IPS-NIHi11 (cell line): ENCODE results near the gene KSR2.

ENCODE experiments used
- DNase-seq: peaks from one replicate; pipeline ENCODE4 v3.0.0; 2012; ENCODE audit warnings: mixed read lengths, low spot score

The KSR2 gene

DNA sequence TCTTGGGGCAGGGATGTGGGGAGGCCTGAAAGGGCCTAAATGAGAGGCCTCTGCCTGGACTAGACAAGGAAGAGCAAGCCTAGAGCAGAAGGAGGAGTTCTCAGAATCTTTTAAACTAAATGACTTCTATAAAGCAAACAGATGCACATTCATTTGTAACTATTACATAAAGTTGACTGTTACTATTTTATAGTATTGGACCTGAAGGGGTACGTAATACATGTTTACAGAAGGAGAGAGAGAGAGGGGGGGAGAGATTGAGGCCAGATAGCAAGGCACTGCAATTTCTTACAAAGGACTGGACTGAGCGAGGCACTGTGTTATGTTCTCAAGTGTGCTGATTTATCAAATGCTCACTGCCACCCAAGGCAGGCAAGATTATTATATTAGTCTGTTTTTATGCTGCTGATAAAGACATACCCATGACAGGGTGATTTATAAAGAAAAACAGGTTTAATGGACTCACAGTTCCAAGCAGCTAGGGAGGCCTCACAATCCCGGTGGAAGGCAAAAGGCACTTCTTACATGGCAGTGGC lies 391.6 kb downstream of the KSR2 start:
- no peak for DNase-seq

GRCh38 chr12:117576053-117576452 lies 392.7 kb downstream of the KSR2 start:
- no peak for DNase-seq

DNA sequence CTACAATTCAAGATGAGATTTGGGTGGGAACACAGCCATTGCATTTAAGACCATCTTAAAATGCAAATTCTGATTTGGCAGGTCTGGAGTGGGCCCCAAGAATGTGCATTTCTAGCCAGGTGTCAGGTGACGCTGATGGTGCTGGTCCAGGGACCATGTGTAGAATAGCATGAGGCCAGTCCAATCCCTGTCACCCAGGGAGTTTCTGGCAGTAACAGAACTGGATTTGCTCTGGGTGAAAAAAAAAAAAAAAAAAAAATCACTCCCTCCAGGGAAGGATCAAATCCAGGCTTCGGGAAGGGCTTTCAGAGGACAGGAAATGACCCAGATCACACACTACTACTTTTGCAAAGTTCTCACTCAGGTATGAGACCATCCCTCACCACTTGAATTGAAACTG lies 394.1 kb downstream of the KSR2 start:
- no peak for DNase-seq

DNA sequence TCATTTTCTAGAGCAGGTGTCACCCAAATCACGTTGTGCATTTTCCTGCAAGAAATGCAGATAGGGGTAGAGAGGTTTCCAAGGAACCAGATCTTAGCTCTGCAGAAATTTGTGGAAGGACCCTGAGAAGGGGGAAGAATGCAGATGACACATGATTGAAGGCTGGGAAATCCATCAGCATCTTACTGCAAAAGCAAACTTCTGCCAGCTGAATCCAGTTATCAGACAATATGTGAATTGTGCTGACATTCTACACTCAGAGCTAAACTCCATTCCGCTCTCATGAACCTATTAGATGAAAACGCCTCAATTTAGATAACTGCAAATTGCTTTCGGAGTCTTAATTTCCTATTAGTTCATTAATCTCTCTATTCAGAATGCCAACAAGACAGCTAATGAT lies 396.0 kb downstream of the KSR2 start:
- DNase-seq: no peak

DNA sequence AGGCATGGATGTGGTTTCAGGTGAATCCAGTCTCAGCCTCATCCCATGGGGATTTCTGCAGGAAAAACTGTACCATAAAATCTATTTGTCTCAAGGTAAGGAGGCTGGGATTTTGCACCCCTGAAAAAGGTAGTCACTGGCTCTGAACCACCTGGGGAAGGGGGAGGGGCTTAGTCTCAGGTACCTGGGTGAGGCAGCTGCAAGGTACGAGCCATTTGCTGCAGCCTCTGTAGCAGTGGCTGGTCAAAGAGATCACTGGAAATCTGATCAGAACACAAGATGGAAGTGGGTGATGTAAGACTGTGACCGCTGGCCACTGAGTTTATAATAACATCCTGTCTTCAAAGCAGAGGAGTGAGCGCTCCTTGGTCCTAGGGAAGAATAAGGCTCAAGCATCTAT lies 397.5 kb downstream of the KSR2 start:
- no peak for DNase-seq

DNA sequence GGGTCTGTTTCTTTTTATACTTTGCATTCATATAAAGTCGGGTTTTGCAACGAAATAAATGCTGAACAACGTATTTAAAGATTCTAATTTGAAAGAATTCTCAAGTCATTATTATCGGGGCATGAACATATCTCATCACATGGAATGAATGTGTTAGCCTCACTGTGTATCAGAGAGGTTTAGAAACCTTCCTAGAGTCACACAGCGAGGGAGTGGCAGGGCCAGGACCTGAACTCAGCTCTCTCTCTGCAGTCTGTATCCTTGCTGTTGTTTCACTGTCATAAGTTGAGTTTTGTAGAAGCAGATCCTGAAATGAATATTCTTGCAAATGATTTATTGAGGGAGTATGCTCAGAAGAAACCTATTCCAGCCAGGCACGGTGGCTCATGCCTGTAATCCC lies 398.2 kb downstream of the KSR2 start:
- no peak for DNase-seq

- no peak for DNase-seq
Measured at GRCh38 chr12:117567644-117568216, 401.1 kb downstream of the KSR2 start.

DNA sequence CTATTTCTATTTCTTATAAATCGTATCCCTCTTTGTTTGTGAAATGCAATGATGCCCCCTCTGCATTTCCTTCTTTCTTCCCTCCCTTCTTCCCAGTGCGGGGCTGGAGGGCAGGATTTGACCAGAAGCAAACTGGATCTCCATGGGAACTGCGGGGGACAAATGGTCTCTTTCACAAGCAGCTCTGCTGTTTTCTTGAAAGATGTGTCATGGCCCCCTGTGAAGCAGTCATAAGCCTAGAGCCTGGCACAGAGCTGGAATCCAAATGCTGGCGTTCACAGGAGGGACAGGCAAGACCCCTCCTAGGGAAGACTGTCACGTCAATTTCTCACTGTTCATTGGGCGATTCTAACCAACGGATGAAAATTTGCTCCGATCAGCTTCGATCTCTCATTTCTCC lies 403.9 kb downstream of the KSR2 start:
- no peak for DNase-seq

GRCh38 chr12:117563706-117564105 lies 405.1 kb downstream of the KSR2 start:
- no peak for DNase-seq

GRCh38 chr12:117563007-117563406 lies 405.8 kb downstream of the KSR2 start:
- DNase-seq: no peak

- DNase-seq: no peak
Measured at GRCh38 chr12:117561990-117562389, 406.8 kb downstream of the KSR2 start.

DNA sequence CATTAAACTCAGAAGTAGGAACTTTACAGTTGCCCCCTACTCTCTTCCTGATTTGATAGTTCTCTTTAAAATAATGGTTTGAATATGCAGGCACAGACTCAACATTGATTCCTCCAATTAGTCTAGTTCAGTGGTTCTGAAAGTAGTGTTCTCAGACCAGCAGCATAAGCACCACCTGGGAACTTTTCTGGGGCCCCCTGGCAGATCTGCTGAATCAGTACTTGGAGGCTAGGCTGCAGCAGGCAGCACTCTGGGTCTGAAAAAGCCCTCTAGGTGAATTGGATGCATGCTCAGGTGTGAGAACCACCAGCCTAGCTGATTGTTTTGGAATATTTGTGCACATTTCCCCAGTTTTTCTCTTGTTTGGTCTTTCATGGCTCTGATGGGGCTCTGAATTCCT lies 408.8 kb downstream of the KSR2 start:
- no peak for DNase-seq

GRCh38 chr12:117555889-117556288 lies 412.9 kb downstream of the KSR2 start:
- no peak for DNase-seq

- no peak for DNase-seq
Measured at GRCh38 chr12:117552971-117553370, 415.8 kb downstream of the KSR2 start.

- DNase-seq: no peak
Measured at GRCh38 chr12:117551665-117552064, 417.1 kb downstream of the KSR2 start.

- no peak for DNase-seq
Measured at GRCh38 chr12:117547209-117547608, 421.6 kb downstream of the KSR2 start.

DNA sequence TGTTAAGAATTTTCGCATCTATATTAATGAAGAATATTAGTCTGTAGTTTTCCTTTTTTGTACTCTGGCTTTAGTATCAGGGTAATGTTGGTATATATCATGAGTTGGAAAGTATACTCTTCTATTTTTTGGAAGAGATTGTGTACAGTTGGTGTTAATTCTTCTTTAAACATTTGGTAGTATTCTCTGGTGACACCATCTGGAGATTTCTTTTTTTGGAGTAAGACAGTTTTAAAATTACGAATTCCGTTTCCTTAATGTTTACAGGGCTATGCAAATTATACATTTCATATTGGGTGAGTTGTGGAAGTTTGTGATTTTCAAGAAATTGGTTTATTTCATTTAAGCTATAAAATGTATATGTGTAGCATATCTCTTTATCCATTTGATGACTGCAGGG lies 423.6 kb downstream of the KSR2 start:
- no peak for DNase-seq

DNA sequence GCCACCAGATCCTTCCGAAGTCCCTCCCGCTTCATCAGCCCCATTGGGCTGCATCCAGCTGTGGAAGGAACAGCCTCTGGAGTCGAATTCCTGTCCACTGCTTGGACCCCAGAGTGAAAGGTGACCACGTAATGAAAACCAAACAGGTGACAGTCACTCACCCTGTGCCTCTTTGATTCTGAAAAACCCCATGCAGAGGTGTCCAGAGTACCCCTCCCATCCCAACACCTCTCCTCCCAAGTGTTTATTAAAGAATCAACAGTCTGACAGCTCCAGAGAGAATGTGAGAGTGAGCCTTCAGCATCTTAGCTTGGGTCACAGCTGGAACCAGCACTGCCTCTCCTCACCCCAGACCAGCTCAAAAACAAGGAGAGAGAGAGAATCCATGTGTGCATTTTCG lies 428.8 kb downstream of the KSR2 start:
- no peak for DNase-seq

DNA sequence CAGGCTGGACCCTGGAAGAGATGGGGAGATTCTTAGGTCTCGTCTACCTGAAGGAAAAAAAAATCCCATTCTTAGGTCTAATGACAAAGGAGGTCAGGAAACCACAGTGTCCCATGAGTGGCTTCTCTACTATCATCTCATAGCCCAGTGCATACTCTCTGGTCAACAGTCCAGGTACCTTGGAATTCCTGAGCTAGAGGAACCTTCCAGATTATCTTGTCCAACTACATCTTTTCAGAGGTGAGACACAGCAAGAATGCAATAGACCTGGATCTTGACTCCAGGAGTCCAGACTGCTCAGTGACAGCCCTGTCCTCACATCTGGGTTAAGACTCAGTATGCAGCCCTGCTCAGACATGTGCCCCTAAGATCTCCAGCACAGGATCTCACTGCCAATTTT lies 429.9 kb downstream of the KSR2 start:
- no peak for DNase-seq

DNA sequence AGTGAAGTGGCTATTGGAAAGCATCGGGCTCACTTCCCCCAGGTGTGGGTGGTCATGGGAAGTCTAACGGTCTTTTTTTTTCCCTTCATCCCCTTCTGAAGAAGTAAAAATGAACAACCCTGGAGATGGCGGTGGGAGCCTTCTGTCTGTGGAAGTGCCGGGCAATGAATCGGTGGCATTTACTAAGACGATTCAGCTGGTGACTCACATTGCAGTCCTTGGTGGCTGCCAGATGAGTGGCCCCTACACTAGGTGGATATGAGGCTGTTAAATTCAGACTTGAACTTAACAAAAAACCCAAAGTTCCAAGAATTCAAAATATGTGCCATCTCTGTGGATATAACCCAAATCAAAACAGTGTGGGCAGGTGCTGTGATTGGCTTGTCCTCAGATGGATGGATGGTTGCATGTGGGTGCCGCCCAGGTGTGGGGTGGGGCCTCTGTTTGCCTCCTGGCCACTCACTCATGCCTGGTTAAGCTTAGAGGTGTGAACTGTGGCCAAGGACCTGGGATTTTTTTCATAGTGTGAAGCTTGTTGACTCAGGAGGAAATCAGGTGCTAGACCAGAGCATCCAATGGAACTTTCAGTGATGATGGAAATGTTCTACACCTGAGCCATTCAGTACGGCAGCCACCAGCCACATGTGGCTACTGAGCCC lies 430.6 kb downstream of the KSR2 start:
- no peak for DNase-seq

DNA sequence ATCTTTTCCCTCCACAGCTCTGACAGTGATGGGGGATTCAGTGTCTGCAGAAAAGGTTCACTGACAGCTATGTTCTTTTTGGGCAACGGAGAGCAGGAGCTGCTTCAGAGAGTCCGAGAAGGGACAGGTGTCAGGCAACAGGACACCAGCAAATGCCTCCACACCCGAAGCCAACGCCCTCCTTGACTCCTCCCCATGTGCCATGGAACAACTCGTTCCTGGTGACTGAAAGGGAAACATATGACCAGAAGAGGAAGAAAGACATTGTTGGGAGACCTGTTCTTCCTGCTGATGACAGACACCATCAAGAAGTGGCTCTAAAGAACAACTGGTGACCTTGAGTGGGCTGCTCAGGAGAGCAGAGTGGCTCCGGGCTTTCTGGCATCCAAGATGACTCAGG lies 435.1 kb downstream of the KSR2 start:
- DNase-seq: no peak

DNA sequence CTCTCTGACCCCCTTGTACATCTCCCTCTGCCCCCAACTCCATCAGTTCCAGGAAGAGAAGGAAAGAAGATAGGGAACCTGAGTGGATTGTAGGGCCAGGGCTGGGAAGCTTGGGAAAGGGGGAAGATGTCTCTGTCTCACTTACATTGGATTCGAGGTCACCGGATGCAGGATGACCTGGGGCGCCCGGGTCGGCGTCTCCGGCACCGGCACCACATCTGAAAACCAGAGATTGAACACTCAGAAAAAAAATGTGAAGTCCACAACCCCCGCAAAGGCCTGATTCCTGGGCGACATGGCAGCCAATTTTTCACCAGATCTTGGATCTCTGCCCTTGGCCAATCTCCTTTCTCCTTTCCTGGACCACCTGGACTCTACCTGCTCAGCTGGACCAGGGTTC lies 438.0 kb downstream of the KSR2 start:
- no peak for DNase-seq

DNA sequence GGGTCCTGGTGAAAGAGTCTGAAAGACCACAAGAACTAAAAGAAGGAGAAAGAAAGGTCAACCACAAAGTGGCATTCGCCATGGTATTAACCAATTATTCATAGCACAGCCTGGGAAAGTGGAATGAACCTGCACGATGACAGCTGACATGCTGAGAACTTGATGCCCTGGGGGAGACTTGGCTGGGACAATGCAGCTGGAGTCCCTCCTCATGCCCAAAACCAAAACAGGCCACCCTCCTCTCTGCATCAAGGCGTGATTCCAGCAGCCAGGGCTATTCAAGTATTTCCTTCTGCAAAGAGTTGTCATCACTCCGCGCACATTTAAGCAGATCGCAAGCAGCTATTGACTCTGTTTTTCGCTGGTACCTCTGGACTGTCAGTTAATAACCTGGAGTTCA lies 440.3 kb downstream of the KSR2 start:
- no peak for DNase-seq

DNA sequence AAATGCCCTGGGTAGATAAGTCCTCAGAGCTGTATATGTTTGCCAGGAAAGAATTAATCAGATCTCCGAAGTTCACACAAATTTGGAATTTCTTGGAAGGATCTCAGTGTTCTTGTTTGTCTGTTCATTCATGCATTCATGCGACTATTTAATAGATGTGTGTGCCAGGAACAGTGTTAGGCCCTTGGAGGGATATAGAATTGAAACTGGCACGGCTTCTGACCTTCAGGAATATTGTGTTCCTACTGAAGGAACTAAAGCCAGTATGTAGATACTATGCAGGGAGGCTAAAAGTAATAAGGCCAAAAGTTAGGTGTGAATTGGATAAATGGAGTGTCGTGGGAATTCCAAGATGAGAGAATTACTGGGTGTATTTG lies 441.3 kb downstream of the KSR2 start:
- no peak for DNase-seq
